ENCODE results near the gene MGAT2. TPM values are rescaled to one million over a fixed set of nuclear protein-coding genes. Genes with fewer than 3 reads are reported as not detected.

The MGAT2 gene
- polyA plus RNA-seq (2013, experiment 1 of 2), result 19.5 TPM
- 19.8 TPM for polyA plus RNA-seq (2013, experiment 2 of 2)

- Histone ChIP-seq H2BK5ac (ENCODE audit: low read length) (peak within 1 kb of the TSS; percentile 96), H4K8ac (ENCODE audit: low read depth, low read length) (no peak within 1 kb of the TSS), H2BK120ac (ENCODE audit: low read depth, low read length) (peak within 1 kb of the TSS; percentile 61), H3K27me3 (ENCODE audit: control insufficient read depth in 3 of 3, insufficient read depth in 3 of 3, low read depth in 1 of 3, low read length in 3 of 3) (no peaks in the 10 kb centered on the region), H3K14ac (ENCODE audit: low read length) (peak within 1 kb of the TSS; percentile 86), H3K4ac (ENCODE audit: low read length) (no peak within 1 kb of the TSS), H3K4me3 (ENCODE audit: low read length in 2 of 2) (peak within 1 kb of the TSS; percentile 76 to 98), H3K9me3 (replicated peaks in 1 of 2; ENCODE audit: control insufficient read depth in 2 of 2, insufficient read depth in 1 of 2, low read depth in 1 of 2, low read length in 2 of 2) (no peaks in the 10 kb centered on the region), H2AK5ac (ENCODE audit: low read depth, low read length) (peak within 1 kb of the TSS; percentile 66), H2AFZ (ENCODE audit: low read length) (peak within 1 kb of the TSS; percentile 95), H3K4me1 (ENCODE audit: control insufficient read depth in 2 of 2, insufficient read depth in 1 of 2, low read depth in 1 of 2, low read length in 2 of 2) (peaks cover 2 to 15% of the 10 kb centered on the region in 2 donors), H2BK12ac (ENCODE audit: low read length) (no peak within 1 kb of the TSS), H3K27ac (replicated peaks; ENCODE audit: low read length) (peak within 1 kb of the TSS; percentile 91), H3K18ac (ENCODE audit: low read length) (peak within 1 kb of the TSS; percentile 98), H4K91ac (ENCODE audit: low read depth, low read length, poor library complexity) (no peak within 1 kb of the TSS), H3K79me1 (ENCODE audit: low read depth, low read length) (peaks cover 4% of the 10 kb centered on the region), H3K23ac (ENCODE audit: low read depth, low read length, poor library complexity) (peak within 1 kb of the TSS; percentile 99), H2BK15ac (ENCODE audit: low read length) (peak within 1 kb of the TSS; percentile 92), H3K36me3 (replicated peaks in 1 of 2; ENCODE audit: control insufficient read depth in 2 of 2, insufficient read depth in 2 of 2, low read length in 2 of 2) (peaks cover 8 to 77% of the 10 kb centered on the region in 2 donors), H3K4me2 (ENCODE audit: insufficient read depth, low read length, poor library complexity, severe bottlenecking) (peak within 1 kb of the TSS; percentile 85), H3K9ac (ENCODE audit: low read depth, low read length, poor library complexity) (peak within 1 kb of the TSS; percentile 99)
- DNase-seq (ENCODE audit: low spot score), result peak; percentile 97
- WGBS, 2 donors (ENCODE audit: extremely low coverage in 2 of 2, insufficient read length in 2 of 2, insufficient replicate concordance in 1 of 2), result no CpG with 5 or more reads among the region's 85 CpGs
Measured at GRCh38 chr14:49620182-49621113, at the start of gene MGAT2, which contains the start of gene RPL36AL. Gene MGAT2 (plus strand): TSS chr14:49620799. CDS start chr14:49621269, 470 bp downstream. Gene RPL36AL (minus strand): TSS chr14:49620626. CDS start chr14:49619104, 1,522 bp downstream.

DNA sequence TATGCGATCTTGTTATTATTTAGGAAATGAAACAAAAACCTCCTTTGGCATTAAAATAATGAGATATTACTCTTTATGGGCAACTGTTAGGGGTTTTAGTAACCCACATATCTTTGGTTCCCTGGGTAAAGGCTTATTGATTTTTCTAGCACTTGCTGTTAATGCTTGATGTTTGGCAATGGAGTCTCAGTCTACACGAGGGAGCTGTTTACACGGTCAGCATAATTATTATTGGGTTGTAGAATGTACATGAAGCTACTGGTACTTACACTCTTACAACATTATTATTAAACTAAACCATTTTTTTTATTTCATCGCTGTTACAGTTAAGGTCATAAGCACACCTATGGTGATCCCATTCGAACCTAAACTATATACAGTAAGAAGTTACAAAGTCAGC is 46.6 kb upstream of the MGAT2 start:
- no peak overlapping the region for H2AFZ ChIP-seq (ENCODE audit: low read length)
- H2BK12ac ChIP-seq (ENCODE audit: low read length), result no peak overlapping the region
- no peak overlapping the region for H3K18ac ChIP-seq (ENCODE audit: low read length)
- H4K91ac ChIP-seq (ENCODE audit: low read depth, low read length, poor library complexity), result no peak overlapping the region
- no peaks in the 10 kb centered on the region for H3K79me1 ChIP-seq (ENCODE audit: low read depth, low read length)
- no peak overlapping the region for H3K27ac ChIP-seq (replicated peaks; ENCODE audit: low read length)
- H3K23ac ChIP-seq (ENCODE audit: low read depth, low read length, poor library complexity), result no peak overlapping the region
- H2AK5ac ChIP-seq (ENCODE audit: low read depth, low read length), result no peak overlapping the region
- no peak overlapping the region for H2BK15ac ChIP-seq (ENCODE audit: low read length)
- H3K36me3 ChIP-seq (replicated peaks in 1 of 2; ENCODE audit: control insufficient read depth in 2 of 2, insufficient read depth in 2 of 2, low read length in 2 of 2), result peaks cover 16 to 44% of the 10 kb centered on the region in 2 donors
- no peak overlapping the region for H3K4me2 ChIP-seq (ENCODE audit: insufficient read depth, low read length, poor library complexity, severe bottlenecking)
- no peaks in the 10 kb centered on the region for H3K4me1 ChIP-seq (ENCODE audit: control insufficient read depth in 2 of 2, insufficient read depth in 1 of 2, low read depth in 1 of 2, low read length in 2 of 2)
- H3K27me3 ChIP-seq (ENCODE audit: control insufficient read depth in 3 of 3, insufficient read depth in 3 of 3, low read depth in 1 of 3, low read length in 3 of 3), result no peaks in the 10 kb centered on the region
- H4K8ac ChIP-seq (ENCODE audit: low read depth, low read length), result no peak overlapping the region
- H3K4ac ChIP-seq (ENCODE audit: low read length), result no peak overlapping the region
- H3K4me3 ChIP-seq (ENCODE audit: low read length in 2 of 2), result no peak overlapping the region
- H3K14ac ChIP-seq (ENCODE audit: low read length), result no peak overlapping the region
- no peak overlapping the region for H2BK120ac ChIP-seq (ENCODE audit: low read depth, low read length)
- peaks cover 3 to 4% of the 10 kb centered on the region in 2 donors for H3K9me3 ChIP-seq (replicated peaks in 1 of 2; ENCODE audit: control insufficient read depth in 2 of 2, insufficient read depth in 1 of 2, low read depth in 1 of 2, low read length in 2 of 2)
- no peak for DNase-seq (ENCODE audit: low spot score)
- no peak overlapping the region for H3K9ac ChIP-seq (ENCODE audit: low read depth, low read length, poor library complexity)
- H2BK5ac ChIP-seq (ENCODE audit: low read length), result no peak overlapping the region
- WGBS, 2 donors (ENCODE audit: extremely low coverage in 2 of 2, insufficient read length in 2 of 2, insufficient replicate concordance in 1 of 2), result no CpG with 5 or more reads among the region's 5 CpGs

GRCh38 chr14:49578141-49578540 is 42.5 kb upstream of the MGAT2 start:
- no peak overlapping the region for H3K4me2 ChIP-seq (ENCODE audit: insufficient read depth, low read length, poor library complexity, severe bottlenecking)
- WGBS, 2 donors (ENCODE audit: extremely low coverage in 2 of 2, insufficient read length in 2 of 2, insufficient replicate concordance in 1 of 2), result 100% methylated on average over 1 of the region's 1 CpG; no CpG with 5 or more reads in 1 of the 2 donors
- no peaks in the 10 kb centered on the region for H3K27me3 ChIP-seq (ENCODE audit: control insufficient read depth in 3 of 3, insufficient read depth in 3 of 3, low read depth in 1 of 3, low read length in 3 of 3)
- H2BK120ac ChIP-seq (ENCODE audit: low read depth, low read length), result no peak overlapping the region
- H3K9ac ChIP-seq (ENCODE audit: low read depth, low read length, poor library complexity), result no peak overlapping the region
- H3K27ac ChIP-seq (replicated peaks; ENCODE audit: low read length), result no peak overlapping the region
- no peak overlapping the region for H3K23ac ChIP-seq (ENCODE audit: low read depth, low read length, poor library complexity)
- H3K79me1 ChIP-seq (ENCODE audit: low read depth, low read length), result no peaks in the 10 kb centered on the region
- no peak overlapping the region for H3K4me3 ChIP-seq (ENCODE audit: low read length in 2 of 2)
- no peak overlapping the region for H4K91ac ChIP-seq (ENCODE audit: low read depth, low read length, poor library complexity)
- no peak overlapping the region for H3K14ac ChIP-seq (ENCODE audit: low read length)
- H2AK5ac ChIP-seq (ENCODE audit: low read depth, low read length), result no peak overlapping the region
- H3K4ac ChIP-seq (ENCODE audit: low read length), result no peak overlapping the region
- no peak overlapping the region for H2BK12ac ChIP-seq (ENCODE audit: low read length)
- H2BK5ac ChIP-seq (ENCODE audit: low read length), result no peak overlapping the region
- no peak for DNase-seq (ENCODE audit: low spot score)
- no peak overlapping the region for H2AFZ ChIP-seq (ENCODE audit: low read length)
- peaks cover 0 to 1% of the 10 kb centered on the region in 2 donors for H3K4me1 ChIP-seq (ENCODE audit: control insufficient read depth in 2 of 2, insufficient read depth in 1 of 2, low read depth in 1 of 2, low read length in 2 of 2)
- H3K36me3 ChIP-seq (replicated peaks in 1 of 2; ENCODE audit: control insufficient read depth in 2 of 2, insufficient read depth in 2 of 2, low read length in 2 of 2), result peaks cover 19 to 76% of the 10 kb centered on the region in 2 donors
- no peak overlapping the region for H2BK15ac ChIP-seq (ENCODE audit: low read length)
- H3K9me3 ChIP-seq (replicated peaks in 1 of 2; ENCODE audit: control insufficient read depth in 2 of 2, insufficient read depth in 1 of 2, low read depth in 1 of 2, low read length in 2 of 2), result peaks cover 0 to 2% of the 10 kb centered on the region in 2 donors
- no peak overlapping the region for H3K18ac ChIP-seq (ENCODE audit: low read length)
- H4K8ac ChIP-seq (ENCODE audit: low read depth, low read length), result no peak overlapping the region

DNA sequence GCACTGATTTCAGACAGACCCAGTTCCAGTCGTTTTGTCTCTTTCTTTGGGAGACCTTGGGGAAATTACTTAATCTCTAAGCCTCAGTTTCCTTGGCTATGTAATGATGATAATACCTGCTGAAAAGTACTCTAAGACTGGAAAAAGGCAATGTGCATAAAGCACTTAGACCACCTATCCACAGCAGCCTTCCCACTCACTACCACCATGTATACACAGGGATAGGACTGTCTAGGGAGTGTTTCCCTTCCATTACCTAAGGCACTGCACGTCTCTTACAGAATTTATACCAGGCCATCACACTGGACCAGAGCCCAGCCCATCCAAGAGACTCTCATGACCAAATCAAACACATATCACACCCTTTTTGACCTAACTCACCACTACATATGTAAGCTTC is 40.8 kb upstream of the MGAT2 start:
- Histone ChIP-seq H4K91ac (ENCODE audit: low read depth, low read length, poor library complexity) (no peak overlapping the region), H3K14ac (ENCODE audit: low read length) (no peak overlapping the region), H4K8ac (ENCODE audit: low read depth, low read length) (no peak overlapping the region), H2BK120ac (ENCODE audit: low read depth, low read length) (no peak overlapping the region), H3K4me3 (ENCODE audit: low read length in 2 of 2) (no peak overlapping the region), H3K27me3 (ENCODE audit: control insufficient read depth in 3 of 3, insufficient read depth in 3 of 3, low read depth in 1 of 3, low read length in 3 of 3) (no peaks in the 10 kb centered on the region), H2AFZ (ENCODE audit: low read length) (no peak overlapping the region), H3K4me2 (ENCODE audit: insufficient read depth, low read length, poor library complexity, severe bottlenecking) (no peak overlapping the region), H3K9me3 (replicated peaks in 1 of 2; ENCODE audit: control insufficient read depth in 2 of 2, insufficient read depth in 1 of 2, low read depth in 1 of 2, low read length in 2 of 2) (no peaks in the 10 kb centered on the region), H2BK12ac (ENCODE audit: low read length) (no peak overlapping the region), H2BK5ac (ENCODE audit: low read length) (no peak overlapping the region), H2BK15ac (ENCODE audit: low read length) (no peak overlapping the region), H3K4ac (ENCODE audit: low read length) (no peak overlapping the region), H3K18ac (ENCODE audit: low read length) (no peak overlapping the region), H3K4me1 (ENCODE audit: control insufficient read depth in 2 of 2, insufficient read depth in 1 of 2, low read depth in 1 of 2, low read length in 2 of 2) (peaks cover 7% of the 10 kb centered on the region in 2 donors), H3K36me3 (replicated peaks in 1 of 2; ENCODE audit: control insufficient read depth in 2 of 2, insufficient read depth in 2 of 2, low read length in 2 of 2) (peaks cover 23 to 81% of the 10 kb centered on the region in 2 donors), H3K9ac (ENCODE audit: low read depth, low read length, poor library complexity) (no peak overlapping the region), H3K23ac (ENCODE audit: low read depth, low read length, poor library complexity) (no peak overlapping the region), H3K79me1 (ENCODE audit: low read depth, low read length) (no peaks in the 10 kb centered on the region), H2AK5ac (ENCODE audit: low read depth, low read length) (no peak overlapping the region), H3K27ac (replicated peaks; ENCODE audit: low read length) (no peak overlapping the region)
- DNase-seq (ENCODE audit: low spot score), result no peak
- whole genome bisulfite sequencing, 2 donors (ENCODE audit: extremely low coverage in 2 of 2, insufficient read length in 2 of 2, insufficient replicate concordance in 1 of 2), result no CpG with 5 or more reads among the region's 2 CpGs

All from neuronal stem cell (in vitro differentiated cells).